SK-N-MC (cell line): ENCODE data around the gene RAB19.

Source experiments
- EZH2 ChIP-seq: fragments of 200-600 bp; sonication (generic); IDR thresholded peaks from one replicate; pipeline ENCODE4 v1.6.1; 2017; ENCODE audit warnings: antibody characterized with exemption
- POLR2AphosphoS5 ChIP-seq: IDR thresholded peaks from 2 replicates; pipeline ENCODE4 v1.6.1; 2012; ENCODE audit warnings: mild to moderate bottlenecking, low read depth, low read length, borderline replicate concordance

GRCh38 chr7:140423501-140423900, 19.6 kb downstream of the RAB19 start:
- TF ChIP-seq POLR2AphosphoS5 (no peak), EZH2 (no peak)
